Ishikawa (cell line): ENCODE results near the gene RABL6.

Experiments used
- CEBPB ChIP-seq: IDR thresholded peaks from 2 replicates; pipeline ENCODE4 v1.6.1; 2012
- EGR1 ChIP-seq: IDR thresholded peaks from 2 replicates; pipeline ENCODE4 v1.6.1; 2012
- EP300 ChIP-seq: IDR thresholded peaks from 2 replicates; pipeline ENCODE4 v1.6.1; 2012; ENCODE audit warnings: borderline replicate concordance
- FOXM1 ChIP-seq: IDR thresholded peaks from 2 replicates; pipeline ENCODE4 v1.6.1; 2012; ENCODE audit warnings: low read depth, borderline replicate concordance
- RAD21 ChIP-seq: IDR thresholded peaks from 2 replicates; pipeline ENCODE4 v1.6.1; 2012; ENCODE audit warnings: low read depth
- TAF1 ChIP-seq: IDR thresholded peaks from 2 replicates; pipeline ENCODE4 v1.6.1; 2012; ENCODE audit warnings: low read depth, mild to moderate bottlenecking
- TCF12 ChIP-seq: IDR thresholded peaks from 2 replicates; pipeline ENCODE4 v1.6.1; 2012; ENCODE audit warnings: low read depth
- TEAD4 ChIP-seq: IDR thresholded peaks from 2 replicates; pipeline ENCODE4 v1.6.1; 2012
- USF1 ChIP-seq: IDR thresholded peaks from 2 replicates; pipeline ENCODE4 v1.6.1; 2012
- YY1 ChIP-seq: IDR thresholded peaks from 2 replicates; pipeline ENCODE4 v1.6.1; 2012; ENCODE audit warnings: low read depth
- ZBTB7A ChIP-seq: IDR thresholded peaks from 2 replicates; pipeline ENCODE4 v1.6.1; 2012; ENCODE audit warnings: low read depth
- TF ChIP-seq, protein P1 (sequence below): IDR thresholded peaks from 2 replicates; pipeline ENCODE4 v1.6.1; 2012; ENCODE audit warnings: low read depth, mild to moderate bottlenecking
- TF ChIP-seq, protein P2 (sequence below): IDR thresholded peaks from 2 replicates; pipeline ENCODE4 v1.6.1; 2012

RABL6 gene

DNA sequence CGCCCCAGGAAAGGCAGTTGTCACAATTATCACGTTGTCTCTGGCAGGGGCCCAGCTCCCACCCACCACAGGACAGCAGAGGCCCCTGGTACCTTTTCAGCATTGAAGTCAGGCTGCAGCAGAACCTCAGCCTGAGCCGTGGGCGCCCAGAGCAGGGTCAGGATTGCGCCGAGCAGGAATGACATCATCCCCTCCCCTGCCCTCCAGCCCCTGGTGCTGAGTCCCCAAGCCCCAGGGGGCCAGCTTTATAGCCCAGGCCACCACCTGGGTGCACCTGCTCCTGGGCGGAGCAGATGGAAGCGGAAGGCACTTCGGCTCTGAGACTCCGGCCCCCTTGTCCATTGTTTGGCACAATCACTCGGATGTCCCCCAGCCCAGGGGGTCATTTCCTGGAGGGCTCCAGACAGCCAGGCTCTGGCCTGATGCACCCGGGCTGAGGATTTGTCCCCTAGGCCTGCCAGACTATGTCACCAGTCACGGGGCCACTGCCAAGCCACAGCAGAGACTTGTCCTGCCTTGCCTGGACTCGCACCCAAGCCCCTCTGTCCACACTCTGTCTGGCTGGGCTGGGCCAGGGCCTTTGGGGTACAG lies 43.4 kb upstream of the RABL6 start, which contains the start of gene LCN15:
Gene LCN15 (minus strand): TSS at position 218 of the 591 bp plus-strand sequence. CDS start 30 bp downstream, at position 188.
- TF ChIP-seq ZBTB7A = 0 out of 2 replicates have a peak, but pooled peaks have one; percentile 32
- no peak for TF ChIP-seq EGR1

- TF ChIP-seq TAF1 = no peak
Observed at GRCh38 chr9:136765041-136765440, 42.7 kb upstream of the RABL6 start.

GRCh38 chr9:136766410-136767120 lies 41.2 kb upstream of the RABL6 start:
- peak; percentile 70 for TF ChIP-seq USF1
- peak; percentile 39; the same call in 1 of the 2 replicates for TF ChIP-seq RAD21

DNA sequence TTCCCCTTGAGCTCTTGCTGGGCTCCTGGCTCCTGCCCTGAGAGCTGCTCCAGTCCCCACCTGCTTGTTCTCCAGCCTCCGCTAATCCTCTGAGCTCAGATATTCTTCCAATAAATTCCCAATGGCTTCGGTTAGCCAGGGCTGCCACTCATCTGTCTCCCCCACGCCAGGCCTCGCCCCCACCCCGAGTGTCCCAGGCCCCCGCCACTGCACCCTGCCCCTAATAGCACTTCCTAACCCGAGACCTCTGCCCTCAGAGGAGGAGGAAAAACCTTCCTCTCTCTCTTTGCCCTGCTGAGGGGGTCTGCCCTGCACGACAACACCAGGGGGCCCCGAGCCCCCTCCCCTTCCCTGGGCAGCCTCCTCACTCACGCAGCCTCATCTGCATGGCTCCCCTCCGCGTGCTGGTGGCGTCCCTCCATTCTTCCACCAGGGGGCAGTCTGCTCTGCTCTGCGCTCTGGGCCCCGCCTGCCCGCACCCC lies 38.0 kb upstream of the RABL6 start:
- no peak for TF ChIP-seq TCF12
- TF ChIP-seq EP300 = no peak
- peak; percentile 90 for TF ChIP-seq ZBTB7A
- TF ChIP-seq TEAD4 = no peak
- TF ChIP-seq USF1 = no peak
- TF ChIP-seq, protein P1, sequence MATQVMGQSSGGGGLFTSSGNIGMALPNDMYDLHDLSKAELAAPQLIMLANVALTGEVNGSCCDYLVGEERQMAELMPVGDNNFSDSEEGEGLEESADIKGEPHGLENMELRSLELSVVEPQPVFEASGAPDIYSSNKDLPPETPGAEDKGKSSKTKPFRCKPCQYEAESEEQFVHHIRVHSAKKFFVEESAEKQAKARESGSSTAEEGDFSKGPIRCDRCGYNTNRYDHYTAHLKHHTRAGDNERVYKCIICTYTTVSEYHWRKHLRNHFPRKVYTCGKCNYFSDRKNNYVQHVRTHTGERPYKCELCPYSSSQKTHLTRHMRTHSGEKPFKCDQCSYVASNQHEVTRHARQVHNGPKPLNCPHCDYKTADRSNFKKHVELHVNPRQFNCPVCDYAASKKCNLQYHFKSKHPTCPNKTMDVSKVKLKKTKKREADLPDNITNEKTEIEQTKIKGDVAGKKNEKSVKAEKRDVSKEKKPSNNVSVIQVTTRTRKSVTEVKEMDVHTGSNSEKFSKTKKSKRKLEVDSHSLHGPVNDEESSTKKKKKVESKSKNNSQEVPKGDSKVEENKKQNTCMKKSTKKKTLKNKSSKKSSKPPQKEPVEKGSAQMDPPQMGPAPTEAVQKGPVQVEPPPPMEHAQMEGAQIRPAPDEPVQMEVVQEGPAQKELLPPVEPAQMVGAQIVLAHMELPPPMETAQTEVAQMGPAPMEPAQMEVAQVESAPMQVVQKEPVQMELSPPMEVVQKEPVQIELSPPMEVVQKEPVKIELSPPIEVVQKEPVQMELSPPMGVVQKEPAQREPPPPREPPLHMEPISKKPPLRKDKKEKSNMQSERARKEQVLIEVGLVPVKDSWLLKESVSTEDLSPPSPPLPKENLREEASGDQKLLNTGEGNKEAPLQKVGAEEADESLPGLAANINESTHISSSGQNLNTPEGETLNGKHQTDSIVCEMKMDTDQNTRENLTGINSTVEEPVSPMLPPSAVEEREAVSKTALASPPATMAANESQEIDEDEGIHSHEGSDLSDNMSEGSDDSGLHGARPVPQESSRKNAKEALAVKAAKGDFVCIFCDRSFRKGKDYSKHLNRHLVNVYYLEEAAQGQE = no peak
- TF ChIP-seq TAF1 = no peak
- 0 out of 2 replicates have a peak, but pooled peaks have one; percentile 28 for TF ChIP-seq YY1
- TF ChIP-seq RAD21 = peak; percentile 20; the same call in 1 of the 2 replicates
- TF ChIP-seq CEBPB = no peak
- TF ChIP-seq EGR1 = no peak

GRCh38 chr9:136771907-136772415 lies 35.8 kb upstream of the RABL6 start:
- TF ChIP-seq TEAD4 = no peak

DNA sequence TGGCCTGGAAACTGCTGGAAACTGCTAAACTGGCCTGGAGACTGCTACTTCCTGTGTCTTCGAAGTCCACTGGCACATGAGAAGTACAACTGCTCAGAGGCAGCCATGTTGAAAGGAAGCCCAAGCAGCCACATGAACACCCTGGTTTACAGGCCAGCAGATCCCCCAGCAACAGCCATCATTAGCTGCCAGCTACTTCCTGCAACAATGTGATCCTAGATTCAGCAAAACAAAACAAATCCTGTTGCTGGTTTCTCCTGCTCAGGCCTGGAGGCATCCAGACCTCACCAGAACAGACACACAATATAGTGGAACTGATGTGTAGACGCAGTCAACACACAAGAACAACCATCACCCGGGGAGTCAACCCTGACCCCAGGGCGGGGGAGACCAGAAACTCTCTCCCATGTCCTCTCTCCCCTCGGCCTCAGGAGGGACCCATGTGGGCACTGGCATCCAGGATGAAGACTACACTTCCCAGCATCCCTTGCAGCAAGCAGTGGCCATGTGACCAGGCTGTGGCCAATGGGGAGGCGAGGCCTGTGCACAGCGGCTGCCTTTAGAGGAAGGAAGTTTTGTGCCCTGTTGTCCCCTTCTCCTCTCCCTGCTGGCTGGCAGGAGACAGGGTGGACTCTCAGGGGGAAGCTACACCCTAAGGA lies 34.2 kb upstream of the RABL6 start:
- TF ChIP-seq USF1 = peak; percentile 97
- TF ChIP-seq, protein P1 = no peak
- peak; percentile 78 for TF ChIP-seq YY1
- TF ChIP-seq, protein P2, sequence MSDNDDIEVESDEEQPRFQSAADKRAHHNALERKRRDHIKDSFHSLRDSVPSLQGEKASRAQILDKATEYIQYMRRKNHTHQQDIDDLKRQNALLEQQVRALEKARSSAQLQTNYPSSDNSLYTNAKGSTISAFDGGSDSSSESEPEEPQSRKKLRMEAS = peak; percentile 66
- TF ChIP-seq FOXM1 = no peak
- no peak for TF ChIP-seq TAF1
- no peak for TF ChIP-seq CEBPB
